Choroid plexus epithelial cell (primary cell): ENCODE results near the gene CD300E.

Experiments
- DNase-seq: peaks from one replicate; pipeline ENCODE4 v3.0.0-alpha.2; 2010; ENCODE audit warnings: low read depth
- H3K4me3 ChIP-seq: 2 replicates; pipeline ENCODE4 v1.5.1; 2011; ENCODE audit warnings: low read depth, mild to moderate bottlenecking, control low read depth, low read length, moderate library complexity
- CTCF ChIP-seq: conservative IDR thresholded peaks from 2 replicates; pipeline ENCODE4 v1.5.1; 2011; ENCODE audit warnings: low read depth, mild to moderate bottlenecking, control low read depth, inconsistent platforms, low read length, moderate library complexity

Gene CD300E

GRCh38 chr17:74619077-74619673, 4.4 kb downstream of the CD300E start:
- H3K4me3 ChIP-seq, result no peak overlapping the region
- no peak for DNase-seq
- TF ChIP-seq CTCF, result no peak

GRCh38 chr17:74618451-74618850, 5.1 kb downstream of the CD300E start:
- H3K4me3 ChIP-seq, result no peak overlapping the region
- DNase-seq, result no peak
- TF ChIP-seq CTCF, result no peak

GRCh38 chr17:74616696-74617095, 6.8 kb downstream of the CD300E start:
- no peak for DNase-seq
- no peak overlapping the region for H3K4me3 ChIP-seq
- TF ChIP-seq CTCF, result no peak

GRCh38 chr17:74612046-74612445, 11.5 kb downstream of the CD300E start:
- no peak overlapping the region for H3K4me3 ChIP-seq
- no peak for DNase-seq
- no peak for TF ChIP-seq CTCF

- DNase-seq, result no peak
- no peak for TF ChIP-seq CTCF
- no peak overlapping the region for H3K4me3 ChIP-seq
These were observed 13.4 kb downstream of the CD300E start for GRCh38 chr17:74610108-74610507.

- no peak for DNase-seq
- no peak for TF ChIP-seq CTCF
- no peak overlapping the region for H3K4me3 ChIP-seq
These were observed 15.0 kb downstream of the CD300E start for GRCh38 chr17:74608511-74608910.

- H3K4me3 ChIP-seq, result no peak overlapping the region
- no peak for TF ChIP-seq CTCF
- DNase-seq, result no peak
These were observed 16.3 kb downstream of the CD300E start for GRCh38 chr17:74607221-74607620.
